Central memory CD8-positive, alpha-beta T cell (primary cell): ENCODE results near the gene DKKL1.
"Not testable (repeated sequence)": the region's sequence is repeated elsewhere in the genome, so short reads cannot be mapped to it uniquely, and the experiment has no call there.

ENCODE experiments used
- ATAC-seq: fragments of 150-1000 bp; cut with Tn5 transposase; replicated peaks from 2 replicates; pipeline ENCODE4 v1.10.0; 2022; ENCODE audit warnings: mild to moderate bottlenecking, moderate FRiP score, moderate number of reproducible peaks; ENCODE audit not compliant: poor library complexity, severe bottlenecking; ENCODE audit errors: extremely low read depth
- DNase-seq, 2 donors: peaks; one replicate each; pipeline ENCODE4 v3.0.0; 2021; ENCODE audit warnings: low spot score in 2 of 2
- H3K27ac Mint-ChIP-seq: one replicate; pipeline ENCODE4 v1.8.0; 2022; ENCODE audit warnings: low read depth, mild to moderate bottlenecking, moderate library complexity, mixed read lengths
- H3K27me3 Mint-ChIP-seq: one replicate; pipeline ENCODE4 v1.8.0; 2022; ENCODE audit warnings: mixed read lengths
- H3K36me3 Mint-ChIP-seq: one replicate; pipeline ENCODE4 v1.8.0; 2022; ENCODE audit warnings: mild to moderate bottlenecking, moderate library complexity, mixed read lengths; ENCODE audit not compliant: insufficient read depth
- H3K4me1 Mint-ChIP-seq: one replicate; pipeline ENCODE4 v1.8.0; 2022; ENCODE audit warnings: mixed read lengths
- H3K4me3 Mint-ChIP-seq: one replicate; pipeline ENCODE4 v1.8.0; 2022; ENCODE audit warnings: mild to moderate bottlenecking, moderate library complexity, mixed read lengths
- H3K9me3 Mint-ChIP-seq: one replicate; pipeline ENCODE4 v1.8.0; 2022; ENCODE audit warnings: mixed read lengths

DKKL1 gene

DNA sequence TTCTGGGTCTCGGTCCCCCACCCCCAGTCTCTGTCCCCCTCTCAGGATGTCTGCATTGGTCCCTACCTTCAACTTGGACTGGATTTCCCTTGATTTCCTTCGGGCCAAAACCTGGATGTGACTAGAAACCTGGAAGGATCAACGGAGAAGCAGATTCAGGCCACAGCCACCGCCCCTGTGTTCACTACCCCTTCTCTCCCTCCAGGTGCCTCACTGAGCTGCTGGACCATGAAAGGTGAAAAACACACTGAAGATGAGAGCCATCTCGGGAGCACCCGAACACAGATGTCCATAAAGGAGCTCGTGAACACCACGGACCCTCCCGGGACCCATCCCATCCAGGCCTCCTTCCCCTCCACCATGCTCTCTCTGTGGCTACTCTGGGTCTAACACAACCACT, 6.5 kb upstream of the DKKL1 start:
- Mint-ChIP-seq H3K27ac (no peak overlapping the region), H3K9me3 (no peaks in the 10 kb centered on the region), H3K4me3 (no peak overlapping the region), H3K4me1 (peaks cover 15% of the 10 kb centered on the region), H3K36me3 (peaks cover 3% of the 10 kb centered on the region), H3K27me3 (peaks cover 54% of the 10 kb centered on the region)
- no peak for ATAC-seq
- DNase-seq: no peak

DNA sequence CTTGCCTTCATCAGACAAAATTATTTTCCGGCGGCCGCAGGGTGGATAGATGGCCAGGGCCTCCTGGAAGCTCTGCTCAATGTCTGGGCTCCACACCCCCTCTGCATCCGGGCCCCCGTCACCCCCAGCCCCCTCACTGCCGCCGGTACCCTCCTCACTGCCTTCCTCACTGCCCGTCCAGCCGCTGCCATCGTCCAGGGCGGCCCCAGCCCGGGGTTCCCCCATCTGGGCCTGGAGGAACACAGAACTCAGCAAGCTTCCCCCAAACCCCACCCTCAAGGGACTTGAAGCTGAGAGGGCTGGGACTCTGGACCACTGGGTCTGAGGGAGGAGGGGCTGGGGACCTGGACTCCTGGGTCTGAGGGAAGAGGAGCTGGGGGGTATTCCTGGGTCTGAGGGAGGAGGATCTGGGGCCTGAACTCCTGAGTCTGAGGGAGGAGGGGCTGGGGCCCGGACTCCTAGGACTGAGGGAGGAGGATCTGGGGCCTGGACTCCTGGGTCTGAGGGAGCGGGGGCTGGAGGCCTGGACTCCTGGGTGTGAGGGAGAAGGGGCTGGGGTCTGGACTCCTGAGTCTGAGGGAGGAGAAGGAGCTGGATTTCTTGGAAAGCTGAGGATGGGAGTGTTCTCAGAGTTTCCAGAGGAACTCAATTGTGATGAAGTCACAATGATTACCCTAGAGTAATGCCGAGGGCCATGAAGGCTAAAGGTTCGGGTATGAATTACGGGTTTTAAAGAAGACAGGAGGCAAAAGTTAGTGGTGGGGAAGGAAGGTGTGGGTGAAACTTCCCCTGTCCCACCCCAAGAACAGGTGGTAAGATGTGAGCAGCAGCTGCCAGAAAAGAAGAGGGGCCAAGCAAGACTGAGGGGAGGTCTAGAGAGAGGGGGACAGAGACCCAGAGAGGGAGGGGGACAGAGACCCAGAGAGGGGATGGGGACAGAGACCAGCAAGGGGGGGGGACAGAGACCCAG, 3.5 kb upstream of the DKKL1 start:
- no peak overlapping the region for H3K4me3 Mint-ChIP-seq
- peaks cover 15% of the 10 kb centered on the region for H3K4me1 Mint-ChIP-seq
- H3K27me3 Mint-ChIP-seq: peaks cover 25% of the 10 kb centered on the region
- peaks cover 3% of the 10 kb centered on the region for H3K36me3 Mint-ChIP-seq
- DNase-seq (no peak), ATAC-seq (no peak)
- no peak overlapping the region for H3K27ac Mint-ChIP-seq
- no peaks in the 10 kb centered on the region for H3K9me3 Mint-ChIP-seq

DNA sequence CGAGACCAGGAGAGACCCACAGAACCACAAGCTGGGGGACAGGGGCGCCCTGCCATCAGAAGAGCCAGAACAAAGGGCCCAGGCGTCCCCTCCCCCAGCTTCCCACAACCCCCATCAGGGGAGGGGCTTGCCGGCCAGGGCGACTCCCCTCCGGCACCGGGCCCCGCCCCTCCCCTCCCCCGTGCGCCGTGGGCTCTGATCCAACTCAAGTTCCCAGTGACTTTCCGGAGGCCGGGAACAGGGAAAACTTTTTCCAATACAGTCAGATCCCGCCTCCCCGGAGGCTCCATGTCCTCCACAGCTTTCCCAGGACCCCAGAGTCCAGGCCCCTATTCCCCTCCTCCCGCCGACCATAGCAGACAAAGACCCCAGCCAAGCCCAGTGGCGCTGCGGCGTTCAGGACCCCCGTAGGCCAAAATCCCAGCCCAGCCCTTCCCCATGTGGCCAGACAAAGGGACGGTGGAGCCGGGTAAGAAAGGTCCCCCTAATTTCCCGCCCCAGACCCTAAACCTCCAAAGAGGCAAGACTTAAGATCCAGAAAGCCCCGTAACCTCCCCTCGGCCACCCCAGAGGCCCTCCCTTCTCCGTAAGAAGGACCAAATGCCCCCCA, 2.1 kb upstream of the DKKL1 start:
- no peaks in the 10 kb centered on the region for H3K9me3 Mint-ChIP-seq
- ATAC-seq (no peak), DNase-seq (no peak)
- H3K36me3 Mint-ChIP-seq: peaks cover 2% of the 10 kb centered on the region
- H3K27me3 Mint-ChIP-seq: peaks cover 11% of the 10 kb centered on the region
- H3K4me3 Mint-ChIP-seq: no peak overlapping the region
- peak overlapping the region; percentile 46 for H3K27ac Mint-ChIP-seq
- peaks cover 6% of the 10 kb centered on the region for H3K4me1 Mint-ChIP-seq

DNA sequence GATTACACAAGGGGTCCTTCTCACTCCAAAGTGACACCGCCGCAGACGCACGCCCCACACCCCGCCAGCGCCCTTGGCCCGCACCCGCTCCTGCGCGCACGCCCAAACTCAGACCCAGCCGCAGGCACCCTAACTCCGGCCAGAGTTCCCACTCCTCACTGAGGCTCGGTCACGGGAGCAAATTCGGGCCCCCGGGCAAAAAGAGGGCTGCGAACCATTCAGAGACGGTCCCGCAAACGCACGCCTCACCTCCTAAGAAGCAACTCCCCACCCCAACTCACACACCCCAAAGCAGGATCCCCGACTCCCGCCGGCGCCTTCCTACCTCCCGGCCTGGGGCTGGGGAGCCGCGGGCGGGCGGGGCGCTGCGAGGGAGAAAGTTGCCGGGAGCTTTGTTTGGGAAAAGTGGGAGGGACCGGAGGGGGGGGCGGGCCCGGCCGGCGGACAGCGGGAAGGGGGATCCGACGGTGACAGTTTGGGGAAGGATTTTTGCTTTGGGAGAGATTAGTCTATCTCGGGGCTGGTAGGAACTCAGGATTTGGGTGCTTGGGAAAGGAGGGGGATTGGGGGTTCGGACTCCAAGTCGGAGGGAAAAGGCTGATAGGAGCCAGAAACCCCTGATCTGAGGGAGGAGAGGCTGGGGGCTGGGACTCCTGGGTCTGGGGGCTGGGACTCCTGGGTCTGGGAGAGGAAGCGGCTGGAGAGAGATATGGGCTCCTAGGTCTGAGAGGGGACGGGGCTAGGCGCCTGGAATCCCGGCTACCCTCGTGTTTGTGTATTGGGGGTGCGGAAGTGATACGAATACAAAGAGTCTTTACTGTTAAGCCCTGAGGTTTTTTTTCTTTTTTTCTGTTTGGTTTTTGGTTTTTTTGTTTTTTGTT, 1.4 kb upstream of the DKKL1 start, which contains the start of gene TEAD2:
Gene TEAD2, minus strand, starts transcription at position 369 of the 881 bp plus-strand sequence. CDS start 2,341 bp downstream, outside the sequence.
- DNase-seq (no peak), ATAC-seq (no peak)
- Mint-ChIP-seq H3K27ac (peak within 1 kb of the TSS; percentile 46), H3K36me3 (peaks cover 2% of the 10 kb centered on the region), H3K9me3 (no peaks in the 10 kb centered on the region), H3K27me3 (peaks cover 3% of the 10 kb centered on the region), H3K4me1 (peaks cover 6% of the 10 kb centered on the region), H3K4me3 (no peak within 1 kb of the TSS)

DNA sequence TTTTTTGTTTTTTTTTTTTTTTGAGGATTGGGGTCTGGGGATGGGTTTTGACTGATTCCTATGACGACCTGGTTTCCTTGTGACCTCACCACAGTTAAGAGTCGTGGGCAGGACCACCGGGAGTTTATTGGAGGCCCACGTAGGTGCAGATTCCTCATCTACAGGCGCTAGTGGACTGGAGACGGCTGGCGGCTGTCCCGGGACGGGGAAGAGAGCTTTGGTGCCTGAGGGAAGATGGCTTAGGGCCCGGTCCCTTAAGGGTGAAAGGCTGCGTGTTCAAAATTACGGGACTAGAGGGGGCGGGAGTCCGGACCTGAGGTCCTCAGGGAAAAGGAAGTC, 779 bp upstream of the DKKL1 start:
- DNase-seq (no peak), ATAC-seq (no peak)
- Mint-ChIP-seq H3K27ac (no peak overlapping the region), H3K9me3 (no peaks in the 10 kb centered on the region), H3K27me3 (no peaks in the 10 kb centered on the region), H3K4me3 (no peak overlapping the region), H3K36me3 (peaks cover 2% of the 10 kb centered on the region), H3K4me1 (peaks cover 6% of the 10 kb centered on the region)

DNA sequence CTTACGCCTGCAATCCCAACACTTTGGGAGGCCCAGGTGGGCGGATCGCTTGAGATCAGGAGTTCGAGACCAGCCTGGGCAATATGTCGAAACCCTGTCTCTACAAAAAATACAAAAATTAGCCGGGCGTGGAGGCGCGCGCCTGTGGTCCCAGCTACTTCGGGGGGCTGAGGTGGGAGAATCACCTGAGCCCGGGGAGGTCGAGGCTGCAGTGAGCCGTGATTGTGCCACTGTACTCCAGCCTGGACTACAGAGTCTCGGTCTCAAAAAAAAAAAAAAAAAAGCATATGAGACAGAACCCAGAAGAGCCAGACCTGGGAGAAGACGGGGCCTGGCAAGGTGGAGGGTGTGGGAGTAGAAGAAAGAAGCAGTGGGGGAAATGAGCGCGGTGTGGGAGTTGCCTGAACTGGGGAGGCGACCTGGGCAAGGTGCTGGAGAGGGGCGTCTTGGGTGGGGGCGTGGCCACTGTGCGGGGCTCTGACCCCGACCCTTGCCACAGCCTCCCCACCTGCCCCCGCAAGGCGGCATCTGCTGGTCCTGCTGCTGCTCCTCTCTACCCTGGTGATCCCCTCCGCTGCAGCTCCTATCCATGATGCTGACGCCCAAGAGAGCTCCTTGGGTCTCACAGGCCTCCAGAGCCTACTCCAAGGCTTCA, 533 bp downstream of the DKKL1 start:
- H3K4me1 Mint-ChIP-seq: peaks cover 6% of the 10 kb centered on the region

DNA sequence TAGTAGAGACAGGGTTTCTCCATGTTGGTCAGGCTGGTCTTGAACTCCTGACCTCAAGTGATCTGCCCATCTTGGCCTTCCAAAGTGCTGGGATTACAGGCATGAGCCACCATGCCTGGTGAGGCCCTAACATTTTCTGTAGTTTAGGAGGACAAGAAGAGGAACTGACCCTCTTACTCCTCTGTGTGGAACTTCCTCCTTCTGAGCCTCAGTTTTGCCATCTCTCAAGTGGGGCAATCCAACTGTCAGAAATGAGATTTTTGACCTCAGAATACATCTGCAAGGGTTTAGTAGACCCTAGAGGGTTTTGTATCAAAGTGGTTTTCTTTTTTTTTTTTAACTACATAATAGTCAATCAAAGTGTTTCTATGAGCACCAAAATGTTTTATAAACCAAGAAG, 2.4 kb downstream of the DKKL1 start:
- no peaks in the 10 kb centered on the region for H3K4me1 Mint-ChIP-seq
- no peaks in the 10 kb centered on the region for H3K9me3 Mint-ChIP-seq
- no peak overlapping the region for H3K4me3 Mint-ChIP-seq
- no peak for DNase-seq
- no peaks in the 10 kb centered on the region for H3K27me3 Mint-ChIP-seq
- ATAC-seq: no peak
- H3K27ac Mint-ChIP-seq: no peak overlapping the region
- H3K36me3 Mint-ChIP-seq: peaks cover 1% of the 10 kb centered on the region

More for the DNA sequence above, 533 bp downstream of the DKKL1 start:
- no peak overlapping the region for H3K27ac Mint-ChIP-seq
- no peaks in the 10 kb centered on the region for H3K27me3 Mint-ChIP-seq
- H3K9me3 Mint-ChIP-seq: no peaks in the 10 kb centered on the region
- H3K4me3 Mint-ChIP-seq: no peak overlapping the region
- no peak for DNase-seq
- ATAC-seq: no peak
- peaks cover 2% of the 10 kb centered on the region for H3K36me3 Mint-ChIP-seq

DNA sequence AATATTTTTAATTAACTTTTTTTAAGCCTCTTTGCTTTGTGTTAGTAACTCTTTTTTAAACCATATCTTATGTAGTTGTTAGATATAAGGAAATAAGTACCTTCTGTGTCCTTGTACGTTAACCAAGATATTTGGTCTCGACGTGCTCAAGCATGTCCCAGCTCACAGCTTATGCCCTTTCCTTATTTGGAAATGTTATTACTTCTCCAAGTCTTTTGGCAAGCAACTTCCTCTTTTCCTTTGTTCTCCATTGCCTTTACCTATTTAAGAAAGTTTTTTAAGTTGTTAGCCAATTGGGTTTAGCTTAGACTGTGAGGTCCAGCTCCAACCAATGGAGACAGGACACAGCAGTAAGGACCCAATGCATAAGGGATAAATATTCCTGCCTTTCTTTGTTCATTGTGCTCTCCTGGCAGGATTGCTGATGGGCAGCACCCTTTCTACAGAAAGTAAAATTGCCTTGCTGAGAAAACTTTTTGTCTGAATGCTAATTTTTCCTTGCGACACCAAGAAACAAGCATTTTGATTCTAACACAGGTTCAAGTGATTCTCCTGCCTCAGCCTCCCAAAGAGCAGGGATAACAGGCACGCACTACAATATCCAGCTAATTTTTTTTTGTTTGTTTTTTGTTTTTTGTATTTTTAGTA, 5.2 kb downstream of the DKKL1 start:
- H3K4me1 Mint-ChIP-seq: no peaks in the 10 kb centered on the region
- H3K27me3 Mint-ChIP-seq: no peaks in the 10 kb centered on the region
- no peaks in the 10 kb centered on the region for H3K36me3 Mint-ChIP-seq
- no peak overlapping the region for H3K27ac Mint-ChIP-seq
- DNase-seq: no peak
- no peaks in the 10 kb centered on the region for H3K9me3 Mint-ChIP-seq
- no peak overlapping the region for H3K4me3 Mint-ChIP-seq
- ATAC-seq: no peak

DNA sequence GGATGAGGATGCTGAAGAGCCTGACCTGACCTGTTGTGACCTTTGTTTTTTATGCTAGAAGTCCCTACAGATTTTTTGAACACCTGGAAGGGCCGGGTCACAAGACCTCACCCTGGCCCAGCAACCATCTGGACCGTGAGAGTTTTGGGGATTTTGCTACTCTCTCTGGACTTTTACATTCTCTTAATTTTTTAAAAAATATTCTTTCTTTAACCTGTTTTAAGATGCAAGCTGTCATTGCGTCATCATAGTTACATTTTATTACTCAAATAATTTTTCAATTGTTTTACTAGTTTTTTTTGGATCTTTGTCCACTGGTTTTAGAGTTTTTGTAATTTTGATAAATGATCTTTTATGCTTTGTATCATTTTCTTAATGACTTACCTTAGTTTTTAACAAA, 7.5 kb downstream of the DKKL1 start:
- Mint-ChIP-seq H3K27me3 (peaks cover 15% of the 10 kb centered on the region), H3K27ac (no peak overlapping the region), H3K4me1 (no peaks in the 10 kb centered on the region), H3K36me3 (no peaks in the 10 kb centered on the region), H3K9me3 (no peaks in the 10 kb centered on the region), H3K4me3 (no peak overlapping the region)
- ATAC-seq (no peak), DNase-seq (no peak)

DNA sequence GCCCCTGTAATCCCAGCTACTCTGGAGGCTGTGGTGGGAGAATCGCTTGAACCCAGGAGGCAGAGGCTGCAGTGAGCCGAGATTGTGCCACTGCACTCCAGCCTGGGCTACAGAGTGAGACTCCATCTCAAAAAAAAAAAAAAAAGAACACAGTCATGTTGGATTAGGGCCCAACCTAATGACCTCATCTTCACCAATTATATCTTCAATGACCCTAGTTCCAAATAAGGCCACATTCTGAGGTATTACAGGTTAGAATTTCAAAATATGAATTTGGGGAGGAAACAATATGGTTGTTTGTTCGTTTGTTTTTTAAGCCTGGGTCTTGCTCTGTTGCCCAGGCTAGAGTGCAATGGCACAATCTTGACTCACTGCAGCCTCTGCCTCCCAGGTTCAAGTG, 9.5 kb downstream of the DKKL1 start:
- H3K9me3 Mint-ChIP-seq, ATAC-seq, DNase-seq, H3K4me1 Mint-ChIP-seq, H3K4me3 Mint-ChIP-seq, H3K36me3 Mint-ChIP-seq, H3K27ac Mint-ChIP-seq: not testable (repeated sequence)
- peaks cover 24% of the 10 kb centered on the region for H3K27me3 Mint-ChIP-seq

DNA sequence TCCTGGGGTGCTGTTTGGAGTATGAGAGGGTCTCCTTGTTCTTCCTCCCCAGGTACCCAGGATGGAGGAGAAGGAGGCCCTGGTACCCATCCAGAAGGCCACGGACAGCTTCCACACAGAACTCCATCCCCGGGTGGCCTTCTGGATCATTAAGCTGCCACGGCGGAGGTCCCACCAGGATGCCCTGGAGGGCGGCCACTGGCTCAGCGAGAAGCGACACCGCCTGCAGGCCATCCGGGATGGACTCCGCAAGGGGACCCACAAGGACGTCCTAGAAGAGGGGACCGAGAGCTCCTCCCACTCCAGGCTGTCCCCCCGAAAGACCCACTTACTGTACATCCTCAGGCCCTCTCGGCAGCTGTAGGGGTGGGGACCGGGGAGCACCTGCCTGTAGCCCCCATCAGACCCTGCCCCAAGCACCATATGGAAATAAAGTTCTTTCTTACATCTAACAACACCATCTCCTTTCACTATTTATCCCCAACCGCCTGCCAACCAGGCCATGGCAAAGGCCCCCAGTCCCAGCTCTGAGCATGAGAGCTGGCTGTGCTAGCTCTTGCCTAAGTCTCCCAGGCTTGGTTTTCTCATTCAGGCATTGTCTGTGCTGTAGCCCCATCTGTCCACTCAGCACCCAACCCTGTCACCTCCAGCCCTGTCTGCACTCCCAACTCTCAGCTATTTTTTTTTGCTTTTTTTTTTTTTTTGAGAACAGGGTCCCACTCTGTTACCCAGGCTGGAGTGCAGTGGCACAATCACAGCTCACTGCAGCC, 11.2 kb downstream of the DKKL1 start:
- no peaks in the 10 kb centered on the region for H3K9me3 Mint-ChIP-seq
- H3K4me1 Mint-ChIP-seq: no peaks in the 10 kb centered on the region
- DNase-seq: no peak
- no peaks in the 10 kb centered on the region for H3K36me3 Mint-ChIP-seq
- H3K27ac Mint-ChIP-seq: no peak overlapping the region
- peaks cover 24% of the 10 kb centered on the region for H3K27me3 Mint-ChIP-seq
- no peak overlapping the region for H3K4me3 Mint-ChIP-seq
- ATAC-seq: no peak
